ENCODE results near the gene CYB5R4.
"Not testable (repeated sequence)": the region's sequence is repeated elsewhere in the genome, so short reads cannot be mapped to it uniquely, and the experiment has no call there.

The CYB5R4 gene

GRCh38 chr6:83879746-83880145 lies 20.3 kb downstream of the CYB5R4 start:
- H3K4me1 Mint-ChIP-seq: peaks cover 29% of the 10 kb centered on the region
- DNase-seq (ENCODE audit: low spot score in 2 of 2) (no peak), ATAC-seq (no peak)
- H3K36me3 Mint-ChIP-seq: no peaks in the 10 kb centered on the region
- no peak overlapping the region for H3K27ac Mint-ChIP-seq
- H3K9me3 Mint-ChIP-seq: no peaks in the 10 kb centered on the region
- H3K4me3 Mint-ChIP-seq: no peak overlapping the region

- Mint-ChIP-seq H3K4me1 (peaks cover 29% of the 10 kb centered on the region), H3K36me3 (no peaks in the 10 kb centered on the region), H3K9me3 (no peaks in the 10 kb centered on the region), H3K27ac (no peak overlapping the region), H3K4me3 (no peak overlapping the region)
- DNase-seq (ENCODE audit: low spot score in 2 of 2) (no peak), ATAC-seq (no peak)
These were observed 23.8 kb downstream of the CYB5R4 start for GRCh38 chr6:83883240-83883639.

GRCh38 chr6:83884523-83884922 lies 25.0 kb downstream of the CYB5R4 start:
- Mint-ChIP-seq H3K4me3 (no peak overlapping the region), H3K9me3 (no peaks in the 10 kb centered on the region), H3K4me1 (peaks cover 25% of the 10 kb centered on the region), H3K27ac (no peak overlapping the region), H3K36me3 (no peaks in the 10 kb centered on the region)
- DNase-seq (ENCODE audit: low spot score in 2 of 2) (no peak), ATAC-seq (peak; percentile 62)

GRCh38 chr6:83885984-83886383 lies 26.5 kb downstream of the CYB5R4 start:
- Mint-ChIP-seq H3K4me3 (no peak overlapping the region), H3K4me1 (peaks cover 17% of the 10 kb centered on the region), H3K36me3 (no peaks in the 10 kb centered on the region), H3K27ac (no peak overlapping the region), H3K9me3 (no peaks in the 10 kb centered on the region)
- no peak for DNase-seq (ENCODE audit: low spot score in 2 of 2)
- no peak for ATAC-seq

- H3K4me1 Mint-ChIP-seq: peaks cover 12% of the 10 kb centered on the region
- H3K9me3 Mint-ChIP-seq: no peaks in the 10 kb centered on the region
- no peak for DNase-seq (ENCODE audit: low spot score in 2 of 2)
- H3K27ac Mint-ChIP-seq: no peak overlapping the region
- peaks cover 12% of the 10 kb centered on the region for H3K36me3 Mint-ChIP-seq
- H3K4me3 Mint-ChIP-seq: no peak overlapping the region
- no peak for ATAC-seq
These were observed 30.1 kb downstream of the CYB5R4 start for GRCh38 chr6:83889621-83890020.

GRCh38 chr6:83890520-83890919 lies 31.0 kb downstream of the CYB5R4 start:
- peaks cover 12% of the 10 kb centered on the region for H3K36me3 Mint-ChIP-seq
- H3K4me1 Mint-ChIP-seq: peaks cover 11% of the 10 kb centered on the region
- no peak overlapping the region for H3K27ac Mint-ChIP-seq
- H3K9me3 Mint-ChIP-seq: no peaks in the 10 kb centered on the region
- H3K4me3 Mint-ChIP-seq: no peak overlapping the region
- DNase-seq (ENCODE audit: low spot score in 2 of 2) (no peak), ATAC-seq (no peak)

- DNase-seq (ENCODE audit: low spot score in 2 of 2): no peak
These were observed 32.1 kb downstream of the CYB5R4 start for GRCh38 chr6:83891586-83891985.

GRCh38 chr6:83893024-83893423 lies 33.5 kb downstream of the CYB5R4 start:
- no peak overlapping the region for H3K4me3 Mint-ChIP-seq
- H3K36me3 Mint-ChIP-seq: peaks cover 12% of the 10 kb centered on the region
- H3K27ac Mint-ChIP-seq: no peak overlapping the region
- ATAC-seq: no peak
- H3K4me1 Mint-ChIP-seq: peaks cover 11% of the 10 kb centered on the region
- H3K9me3 Mint-ChIP-seq: no peaks in the 10 kb centered on the region
- DNase-seq (ENCODE audit: low spot score in 2 of 2): no peak

More at GRCh38 chr6:83891586-83891985, 32.1 kb downstream of the CYB5R4 start:
- ATAC-seq: no peak
- Mint-ChIP-seq H3K4me1 (peaks cover 11% of the 10 kb centered on the region), H3K4me3 (no peak overlapping the region), H3K27ac (no peak overlapping the region), H3K9me3 (no peaks in the 10 kb centered on the region), H3K36me3 (peaks cover 12% of the 10 kb centered on the region)

- peaks cover 23% of the 10 kb centered on the region for H3K4me1 Mint-ChIP-seq
- not testable (repeated sequence) for ATAC-seq; DNase-seq (ENCODE audit: low spot score in 2 of 2); H3K27ac Mint-ChIP-seq; H3K9me3 Mint-ChIP-seq; H3K4me3 Mint-ChIP-seq
- peaks cover 12% of the 10 kb centered on the region for H3K36me3 Mint-ChIP-seq
These were observed 37.6 kb downstream of the CYB5R4 start for GRCh38 chr6:83897094-83897493.

GRCh38 chr6:83901624-83902023 lies 42.1 kb downstream of the CYB5R4 start:
- no peaks in the 10 kb centered on the region for H3K36me3 Mint-ChIP-seq
- no peak overlapping the region for H3K4me3 Mint-ChIP-seq
- H3K4me1 Mint-ChIP-seq: peaks cover 52% of the 10 kb centered on the region
- no peak for ATAC-seq
- H3K9me3 Mint-ChIP-seq: peaks cover 21% of the 10 kb centered on the region
- H3K27ac Mint-ChIP-seq: no peak overlapping the region
- no peak for DNase-seq (ENCODE audit: low spot score in 2 of 2)

GRCh38 chr6:83904395-83904794 lies 44.9 kb downstream of the CYB5R4 start:
- ATAC-seq (no peak), DNase-seq (ENCODE audit: low spot score in 2 of 2) (no peak)
- no peaks in the 10 kb centered on the region for H3K36me3 Mint-ChIP-seq
- H3K27ac Mint-ChIP-seq: no peak overlapping the region
- H3K4me3 Mint-ChIP-seq: no peak overlapping the region
- H3K4me1 Mint-ChIP-seq: peaks cover 62% of the 10 kb centered on the region
- peaks cover 21% of the 10 kb centered on the region for H3K9me3 Mint-ChIP-seq

GRCh38 chr6:83905648-83906047 lies 46.2 kb downstream of the CYB5R4 start:
- ATAC-seq (no peak), DNase-seq (ENCODE audit: low spot score in 2 of 2) (no peak)
- peaks cover 4% of the 10 kb centered on the region for H3K36me3 Mint-ChIP-seq
- H3K27ac Mint-ChIP-seq: no peak overlapping the region
- no peak overlapping the region for H3K4me3 Mint-ChIP-seq
- peaks cover 60% of the 10 kb centered on the region for H3K4me1 Mint-ChIP-seq
- peaks cover 21% of the 10 kb centered on the region for H3K9me3 Mint-ChIP-seq

- not testable (repeated sequence) for H3K4me3 Mint-ChIP-seq; DNase-seq (ENCODE audit: low spot score in 2 of 2)
- peaks cover 16% of the 10 kb centered on the region for H3K9me3 Mint-ChIP-seq
These were observed 48.3 kb downstream of the CYB5R4 start for GRCh38 chr6:83907623-83908390.

GRCh38 chr6:83908813-83909212 lies 49.3 kb downstream of the CYB5R4 start:
- DNase-seq (ENCODE audit: low spot score in 2 of 2) (no peak), ATAC-seq (no peak)
- no peak overlapping the region for H3K27ac Mint-ChIP-seq
- peaks cover 18% of the 10 kb centered on the region for H3K36me3 Mint-ChIP-seq
- H3K4me1 Mint-ChIP-seq: peaks cover 40% of the 10 kb centered on the region
- H3K9me3 Mint-ChIP-seq: peaks cover 7% of the 10 kb centered on the region
- H3K4me3 Mint-ChIP-seq: no peak overlapping the region

More at GRCh38 chr6:83907623-83908390, 48.3 kb downstream of the CYB5R4 start:
- not testable (repeated sequence) for ATAC-seq, H3K27ac Mint-ChIP-seq
- Mint-ChIP-seq H3K4me1 (peaks cover 45% of the 10 kb centered on the region), H3K36me3 (peaks cover 18% of the 10 kb centered on the region)

- H3K27ac Mint-ChIP-seq: no peak overlapping the region
- ATAC-seq: no peak
- peaks cover 27% of the 10 kb centered on the region for H3K4me1 Mint-ChIP-seq
- DNase-seq (ENCODE audit: low spot score in 2 of 2): no peak
- H3K4me3 Mint-ChIP-seq: no peak overlapping the region
- H3K36me3 Mint-ChIP-seq: peaks cover 18% of the 10 kb centered on the region
- H3K9me3 Mint-ChIP-seq: no peaks in the 10 kb centered on the region
These were observed 51.8 kb downstream of the CYB5R4 start for GRCh38 chr6:83911278-83911677.

GRCh38 chr6:83914953-83915352 lies 55.5 kb downstream of the CYB5R4 start:
- H3K4me1 Mint-ChIP-seq: peaks cover 11% of the 10 kb centered on the region
- ATAC-seq (no peak), DNase-seq (ENCODE audit: low spot score in 2 of 2) (no peak)
- H3K9me3 Mint-ChIP-seq: no peaks in the 10 kb centered on the region
- H3K36me3 Mint-ChIP-seq: peaks cover 18% of the 10 kb centered on the region
- no peak overlapping the region for H3K27ac Mint-ChIP-seq
- no peak overlapping the region for H3K4me3 Mint-ChIP-seq

Data from stimulated activated effector memory CD8-positive, alpha-beta T cell treated with anti-CD3 and anti-CD28 coated beads, Interleukin-12 subunit alpha, Interleukin-12 subunit beta, amount 100 ng/mL, for 72 hours (primary cell).